ENCODE data around the gene PPP3CA. TPM values are rescaled to one million over a fixed set of nuclear protein-coding genes. Genes with fewer than 3 reads are reported as not detected.

Gene PPP3CA
- total RNA-seq, 1 donor from 2014 or later, result 22.9 TPM

GRCh38 chr4:100977746-100978397, 369.5 kb downstream of the PPP3CA start:
- intact Hi-C loops (cut with micrococcal nuclease), result no loop called here

- intact Hi-C loops (cut with micrococcal nuclease), result no loop called here
Measured at GRCh38 chr4:100977274-100977673, 370.1 kb downstream of the PPP3CA start.

All from T-helper 1 cell treated with Interleukin-12 subunit alpha and Interleukin-12 subunit beta and Interleukin-4 antibody, amounts not matched to agents 30 ng/mL and 1 ng/mL, for 36 hours (primary cell).